Erythroblast (primary cell): ENCODE data around the gene PCDH9.

Experiments used
- DNase-seq, 2 experiments: peaks; one replicate each; lab custom pipeline; 2025; lab: John Stamatoyannopoulos, UW
- GATA1 ChIP-seq: IDR thresholded peaks from 2 replicates; pipeline ENCODE4 v1.6.1; 2011; ENCODE audit warnings: low read depth, mild to moderate bottlenecking, control low read depth, low read length, moderate library complexity
- POLR2A ChIP-seq: IDR thresholded peaks from 2 replicates; pipeline ENCODE4 v1.6.1; 2011; ENCODE audit warnings: mild to moderate bottlenecking, low read length

PCDH9 gene

GRCh38 chr13:66977161-66977560 is 253.0 kb downstream of the PCDH9 start:
- DNase-seq, result no peak
- TF ChIP-seq GATA1 (no peak), POLR2A (no peak)

- no peak for DNase-seq
- TF ChIP-seq GATA1 (no peak), POLR2A (no peak)
These were observed 255.2 kb downstream of the PCDH9 start for GRCh38 chr13:66974889-66975288.

- no peak for DNase-seq
- no peak for TF ChIP-seq GATA1
- TF ChIP-seq POLR2A, result no peak
These were observed 256.0 kb downstream of the PCDH9 start for GRCh38 chr13:66974174-66974573.

- no peak for TF ChIP-seq GATA1
- TF ChIP-seq POLR2A, result no peak
- no peak for DNase-seq
These were observed 257.5 kb downstream of the PCDH9 start for GRCh38 chr13:66972659-66973058.

GRCh38 chr13:66971004-66971403 is 259.1 kb downstream of the PCDH9 start:
- no peak for DNase-seq
- TF ChIP-seq POLR2A (no peak), GATA1 (no peak)

GRCh38 chr13:66969291-66969690 is 260.8 kb downstream of the PCDH9 start:
- DNase-seq, result no peak
- no peak for TF ChIP-seq GATA1

GRCh38 chr13:66967811-66968597 is 262.1 kb downstream of the PCDH9 start:
- TF ChIP-seq GATA1 (no peak), POLR2A (no peak)
- DNase-seq, result no peak

- TF ChIP-seq GATA1 (no peak), POLR2A (no peak)
- DNase-seq, result no peak
These were observed 265.0 kb downstream of the PCDH9 start for GRCh38 chr13:66965181-66965580.

GRCh38 chr13:66962953-66963352 is 267.2 kb downstream of the PCDH9 start:
- TF ChIP-seq GATA1 (no peak), POLR2A (no peak)

GRCh38 chr13:66958611-66959010 is 271.5 kb downstream of the PCDH9 start:
- TF ChIP-seq POLR2A (no peak), GATA1 (no peak)
- no peak for DNase-seq

More at GRCh38 chr13:66962953-66963352, 267.2 kb downstream of the PCDH9 start:
- DNase-seq, result no peak

GRCh38 chr13:66952507-66952906 is 277.6 kb downstream of the PCDH9 start:
- DNase-seq, result no peak
- no peak for TF ChIP-seq GATA1

- DNase-seq, result no peak
- TF ChIP-seq GATA1, result no peak
- TF ChIP-seq POLR2A, result no peak
These were observed 278.7 kb downstream of the PCDH9 start for GRCh38 chr13:66951426-66951825.

- no peak for DNase-seq
- TF ChIP-seq GATA1, result no peak
- TF ChIP-seq POLR2A, result no peak
These were observed 279.5 kb downstream of the PCDH9 start for GRCh38 chr13:66950666-66951065.

GRCh38 chr13:66948910-66949309 is 281.2 kb downstream of the PCDH9 start:
- DNase-seq, result no peak
- TF ChIP-seq POLR2A (no peak), GATA1 (no peak)

GRCh38 chr13:66943530-66943929 is 286.6 kb downstream of the PCDH9 start:
- DNase-seq, result no peak
- TF ChIP-seq POLR2A (no peak), GATA1 (no peak)

- DNase-seq, result no peak
- TF ChIP-seq GATA1 (no peak), POLR2A (no peak)
These were observed 290.0 kb downstream of the PCDH9 start for GRCh38 chr13:66940113-66940512.
